HG03457 (cell line): ENCODE measurements around the gene SPINT3.
"Not testable (repeated sequence)": the region's sequence is repeated elsewhere in the genome, so short reads cannot be mapped to it uniquely, and the experiment has no call there.

ENCODE experiments used
- ATAC-seq: cut with Tn5 transposase; IDR thresholded peaks from one replicate; pipeline ENCODE4 v1.9.1; 2021; ENCODE audit warnings: moderate number of reproducible peaks; ENCODE audit not compliant: unreplicated experiment

SPINT3 gene

DNA sequence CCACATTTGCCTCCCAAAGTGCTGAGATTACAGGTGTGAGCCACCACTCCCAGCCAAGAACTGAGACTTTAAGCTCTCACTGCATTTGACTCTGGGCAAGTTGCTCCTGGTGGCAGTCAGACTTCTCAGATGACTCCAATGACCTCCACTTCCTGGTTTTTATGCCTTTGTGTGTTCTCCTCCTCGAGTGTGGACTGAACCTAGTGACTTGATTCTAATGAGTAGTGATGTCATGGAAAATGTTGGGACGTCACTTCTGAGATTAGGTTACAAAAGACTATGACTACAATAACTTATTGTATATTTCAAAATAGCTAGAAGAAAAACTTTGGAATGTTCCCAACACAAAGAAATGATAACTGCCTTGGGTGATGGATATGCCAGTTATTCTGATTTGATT lies 12.0 kb downstream of the SPINT3 start:
- no peak for ATAC-seq

DNA sequence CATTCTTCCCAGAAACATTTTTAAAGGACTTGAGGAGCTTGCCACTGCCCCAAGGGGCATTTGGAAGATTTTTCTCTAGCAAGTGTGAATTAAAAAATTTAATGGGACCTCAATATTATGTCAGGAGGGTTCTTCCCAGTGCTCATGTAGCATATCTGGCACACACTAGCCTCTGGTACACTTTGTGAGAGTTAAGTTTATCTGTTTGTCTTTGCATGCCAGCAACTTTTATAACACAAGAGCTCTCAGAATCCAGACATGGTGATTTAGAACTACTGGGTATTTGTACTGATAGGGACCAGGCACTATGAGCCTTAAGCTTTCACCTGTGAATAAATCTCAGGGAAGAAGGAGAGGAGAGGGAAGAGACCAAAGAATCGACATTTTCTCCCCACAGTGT lies 12.9 kb downstream of the SPINT3 start:
- ATAC-seq, result no peak

DNA sequence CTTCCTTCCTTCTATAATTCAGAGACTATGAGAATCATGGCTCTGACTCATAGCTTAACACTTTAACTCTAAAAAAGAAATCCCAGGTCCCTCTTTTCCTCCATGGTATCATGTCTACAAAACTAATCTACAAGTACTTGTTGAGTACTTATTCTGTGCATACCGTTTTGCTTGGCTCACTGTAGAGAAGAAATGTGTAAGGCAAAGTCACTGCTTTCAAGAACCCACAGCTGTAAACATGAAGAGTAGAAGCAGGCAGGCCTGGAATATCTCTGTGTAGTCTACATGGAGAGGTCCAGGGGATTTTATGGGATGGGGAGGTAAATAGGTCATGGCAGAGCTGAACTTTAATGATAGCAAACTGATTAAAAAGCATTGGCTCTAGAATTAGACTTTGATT lies 13.8 kb downstream of the SPINT3 start:
- no peak for ATAC-seq

DNA sequence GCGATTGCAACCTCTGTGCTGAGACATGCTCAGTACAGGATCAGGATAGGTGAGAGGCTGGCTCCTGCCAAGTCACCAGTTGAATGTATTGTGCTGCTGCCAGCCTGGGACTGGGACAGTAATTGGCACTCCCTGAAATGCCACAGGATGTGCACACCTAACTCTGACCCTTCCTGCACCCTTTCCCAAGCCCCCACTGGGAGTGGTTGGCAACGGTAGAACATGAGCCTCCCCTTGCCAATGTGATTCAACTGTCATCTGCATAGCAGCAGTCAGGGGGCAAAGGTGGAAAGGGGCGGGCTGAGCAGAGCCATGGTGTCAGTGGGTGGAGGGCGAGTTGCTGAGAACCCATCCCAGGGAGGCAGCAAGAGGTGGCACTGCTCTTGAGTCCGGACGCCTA lies 15.4 kb downstream of the SPINT3 start:
- no peak for ATAC-seq

DNA sequence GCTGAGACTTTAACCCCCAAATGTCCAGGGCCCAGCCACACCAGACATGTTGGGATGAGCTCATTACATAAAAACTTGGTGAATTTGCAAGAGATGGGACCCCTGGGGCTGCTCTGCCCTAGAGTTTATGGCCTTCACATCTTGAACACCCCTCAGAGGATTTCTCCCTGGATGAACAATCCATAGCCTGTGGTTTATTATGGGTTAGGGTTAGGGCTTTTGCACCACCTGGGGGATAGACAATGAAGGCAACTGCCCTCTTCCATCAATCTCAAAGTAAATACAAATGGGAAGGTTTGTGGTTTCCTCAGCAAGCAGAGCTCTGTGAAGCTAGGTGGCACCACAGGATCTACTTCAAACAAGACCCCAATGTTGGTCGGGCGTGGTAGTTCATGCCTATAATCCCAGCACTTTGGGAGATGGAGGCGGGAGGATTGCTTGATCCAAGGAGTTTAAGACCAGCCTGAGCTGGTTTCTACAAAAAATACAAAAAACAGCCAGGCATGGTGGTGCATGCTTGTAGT lies 17.4 kb downstream of the SPINT3 start:
- ATAC-seq, result no peak

DNA sequence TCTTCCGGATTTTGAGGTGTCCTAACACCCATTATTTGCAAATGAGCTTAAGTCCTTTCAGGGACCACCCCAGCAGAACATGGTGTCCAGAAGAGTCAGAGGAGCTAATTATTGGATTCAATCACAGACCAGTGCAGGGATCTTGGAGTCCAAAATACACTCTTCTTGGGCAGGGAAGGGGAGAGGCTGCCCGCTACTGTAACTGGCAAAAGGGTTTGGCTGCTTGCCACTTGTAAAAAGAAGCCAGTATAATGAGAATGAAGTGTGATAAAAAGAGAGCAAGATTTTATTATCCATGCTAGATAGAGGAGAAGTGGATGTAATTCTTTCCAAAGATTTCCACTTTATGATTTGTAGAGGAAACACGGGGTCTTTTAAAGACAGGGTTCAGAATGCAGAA lies 19.3 kb downstream of the SPINT3 start:
- ATAC-seq, result no peak

DNA sequence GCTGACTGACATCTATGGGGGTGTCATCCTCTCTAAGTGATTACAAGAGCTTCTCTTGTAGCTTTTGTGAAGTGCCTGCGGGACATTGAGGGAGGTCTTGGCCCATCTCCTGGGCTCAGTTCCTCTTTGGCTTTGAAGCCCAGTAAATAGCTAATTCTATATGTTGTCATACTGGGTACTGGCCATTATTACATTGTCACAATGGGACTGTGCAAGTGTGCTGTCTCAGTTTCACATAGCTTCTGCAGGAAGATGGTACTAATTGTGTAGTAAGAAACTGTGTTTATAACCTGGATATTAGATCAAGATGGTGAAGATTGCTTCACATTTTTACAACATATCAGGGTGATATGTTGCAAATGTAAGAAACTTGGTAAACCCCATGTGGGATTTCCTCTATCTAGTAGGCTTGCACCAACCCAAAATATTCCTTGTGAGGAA lies 19.9 kb downstream of the SPINT3 start:
- ATAC-seq, result no peak

DNA sequence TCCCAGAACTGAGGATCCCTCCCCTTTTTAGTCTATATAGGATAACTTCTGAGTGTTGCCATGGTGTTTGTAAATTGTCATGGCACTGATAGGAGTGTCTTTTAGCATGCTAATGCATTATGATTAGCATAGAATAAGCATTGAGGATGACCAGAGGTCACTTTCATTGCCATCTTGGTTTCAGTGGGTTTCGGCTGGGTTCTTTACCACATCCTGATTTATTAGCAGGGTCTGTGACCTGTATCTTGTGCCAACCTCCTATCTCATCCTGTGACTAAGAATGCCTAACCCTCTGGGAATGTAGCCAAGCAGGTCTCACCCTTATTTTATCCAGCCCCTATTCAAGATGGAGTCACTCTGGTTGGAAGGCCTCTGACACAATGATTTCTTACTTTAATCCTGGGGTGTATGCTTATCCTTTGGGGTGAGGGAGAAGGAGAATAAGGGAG lies 26.3 kb downstream of the SPINT3 start:
- no peak for ATAC-seq

DNA sequence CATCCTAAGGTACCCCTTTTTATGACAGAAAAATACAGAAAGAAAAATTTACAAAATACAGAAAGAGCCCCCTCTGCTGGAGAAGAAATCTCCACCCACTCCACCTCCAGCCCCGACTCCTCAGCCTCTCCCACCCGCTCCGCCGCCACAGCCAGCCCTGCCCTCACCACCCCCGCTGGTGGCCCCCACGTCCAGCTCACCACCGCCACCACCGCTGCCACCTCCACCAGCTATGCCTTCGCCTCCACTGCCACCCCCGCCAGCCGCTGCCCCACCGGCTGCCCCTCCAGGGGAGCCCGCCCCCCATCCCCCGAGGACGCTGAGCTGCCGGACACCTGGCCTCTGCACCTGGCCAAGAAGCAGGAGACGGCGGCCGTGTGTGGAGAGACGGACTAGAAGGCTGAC lies 28.2 kb downstream of the SPINT3 start:
- no peak for ATAC-seq

DNA sequence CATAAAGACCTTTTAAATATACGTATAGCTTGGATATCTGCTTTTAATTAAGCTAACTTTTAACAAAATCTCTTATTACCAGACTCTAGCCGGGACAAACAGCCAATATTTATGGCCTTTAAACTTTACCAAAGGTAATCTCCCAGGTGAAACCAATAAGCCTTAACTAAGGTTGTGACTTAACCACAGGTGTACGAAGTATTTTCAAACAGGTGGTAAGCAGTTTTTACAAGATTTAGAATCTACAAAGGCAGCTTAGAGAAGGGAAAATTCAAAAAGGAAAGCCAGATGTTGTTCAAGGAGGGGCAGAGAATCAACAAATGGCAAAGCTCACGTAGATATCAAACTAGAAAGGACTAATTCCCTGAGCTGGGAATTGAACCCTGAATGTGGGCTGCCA lies 30.0 kb downstream of the SPINT3 start:
- ATAC-seq, result no peak

DNA sequence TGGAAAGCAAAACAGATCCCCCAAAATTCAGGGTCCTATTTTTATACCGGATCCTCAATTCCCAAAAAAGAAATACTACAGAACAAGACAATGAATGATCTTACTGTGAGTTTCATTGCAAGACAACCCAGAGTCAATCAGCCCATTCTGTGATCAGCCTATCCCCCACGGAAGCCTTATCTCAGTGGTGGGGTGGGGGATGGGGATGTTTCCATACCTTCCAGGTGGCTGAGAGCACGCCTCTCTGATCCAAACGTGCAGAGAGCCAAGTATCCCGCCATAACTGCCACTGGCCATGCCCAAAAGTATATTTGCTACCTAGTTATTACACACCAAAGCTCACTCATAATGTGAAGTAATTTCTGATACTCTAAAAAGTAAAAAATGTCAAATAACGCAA lies 30.7 kb downstream of the SPINT3 start:
- no peak for ATAC-seq

DNA sequence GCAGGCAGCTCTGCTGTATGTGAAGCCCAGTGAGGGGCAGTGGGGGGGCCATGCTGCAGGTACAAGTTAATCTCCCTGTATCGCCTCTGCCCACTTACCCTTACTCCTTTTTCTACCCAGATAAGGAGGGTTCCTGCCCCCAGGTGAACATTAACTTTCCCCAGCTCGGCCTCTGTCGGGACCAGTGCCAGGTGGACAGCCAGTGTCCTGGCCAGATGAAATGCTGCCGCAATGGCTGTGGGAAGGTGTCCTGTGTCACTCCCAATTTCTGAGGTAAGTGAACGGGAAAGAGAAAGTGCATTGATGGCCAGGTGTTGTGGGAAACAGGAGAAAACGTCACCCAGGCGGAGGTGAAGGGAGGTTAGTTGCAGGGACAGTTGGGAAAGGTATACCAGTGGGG lies 35.6 kb downstream of the SPINT3 start:
- ATAC-seq, result no peak

DNA sequence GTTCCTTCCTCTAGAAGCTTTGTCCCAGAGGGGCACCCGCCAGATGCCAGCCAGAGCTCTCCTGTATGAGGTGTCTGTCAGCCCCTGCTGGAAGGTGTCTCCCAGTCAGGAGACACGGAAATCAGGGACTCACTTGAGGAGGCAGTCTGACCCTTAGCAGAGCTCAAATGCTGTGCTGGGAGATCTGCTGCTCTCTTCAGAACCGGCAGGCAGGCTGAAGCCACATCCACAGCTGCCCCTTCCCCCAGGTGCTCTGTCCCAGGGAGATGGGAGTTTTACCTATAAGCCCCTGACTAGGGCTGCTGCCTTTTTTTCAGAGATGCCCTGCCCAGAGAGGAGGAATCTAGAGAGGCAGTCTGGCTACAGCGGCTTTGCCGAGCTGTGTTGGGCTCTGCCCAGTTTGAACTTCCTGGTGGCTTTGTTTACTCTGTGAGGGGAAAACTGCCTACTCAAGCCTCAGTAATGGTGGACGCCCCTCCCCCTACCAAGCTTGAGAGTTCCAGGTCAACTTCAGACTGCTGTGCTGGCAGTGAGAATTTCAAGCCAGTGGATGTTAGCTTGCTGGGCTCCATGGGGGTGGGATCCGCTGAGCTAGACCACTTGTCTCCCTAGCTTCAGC lies 37.8 kb downstream of the SPINT3 start:
- ATAC-seq, result not testable (repeated sequence)

DNA sequence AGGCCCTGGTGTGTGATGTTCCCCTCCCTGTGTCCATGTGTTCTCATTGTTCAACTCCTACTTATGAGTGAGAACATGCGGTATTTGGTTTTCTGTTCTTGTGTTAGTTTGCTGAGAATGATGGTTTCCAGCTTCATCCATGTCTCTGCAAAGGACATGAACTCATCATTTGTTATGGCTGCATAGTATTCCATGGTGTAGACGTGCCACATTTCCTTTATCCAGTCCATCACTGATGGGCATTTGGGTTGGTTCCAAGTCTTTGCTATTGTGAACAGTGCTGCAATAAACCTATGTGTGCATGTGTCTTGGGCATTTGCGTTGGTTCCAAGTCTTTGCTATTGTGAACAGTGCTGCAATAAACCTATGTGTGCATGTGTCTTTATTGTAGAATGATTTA lies 43.1 kb downstream of the SPINT3 start:
- ATAC-seq, result not testable (repeated sequence)

DNA sequence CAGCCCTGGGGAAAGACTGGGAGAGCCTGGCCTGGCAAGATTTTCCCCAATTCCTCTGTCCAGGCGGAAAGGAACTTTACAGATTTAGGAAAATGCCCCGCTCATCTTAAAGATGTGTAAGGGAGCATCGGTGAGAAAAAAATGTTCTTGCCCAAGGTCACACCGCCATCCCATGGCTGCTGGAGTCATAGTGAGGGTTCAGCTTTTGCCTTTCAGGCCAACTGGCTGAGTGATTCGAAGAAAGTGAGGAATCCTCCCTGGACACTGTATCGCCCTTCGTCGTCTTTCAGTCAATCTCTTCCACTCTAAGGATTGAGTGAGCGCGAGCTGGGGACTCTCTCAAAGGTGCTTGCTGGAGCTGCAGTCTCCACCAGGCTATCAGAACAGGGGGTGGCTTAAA lies 44.5 kb downstream of the SPINT3 start:
- peak; percentile 26 for ATAC-seq

DNA sequence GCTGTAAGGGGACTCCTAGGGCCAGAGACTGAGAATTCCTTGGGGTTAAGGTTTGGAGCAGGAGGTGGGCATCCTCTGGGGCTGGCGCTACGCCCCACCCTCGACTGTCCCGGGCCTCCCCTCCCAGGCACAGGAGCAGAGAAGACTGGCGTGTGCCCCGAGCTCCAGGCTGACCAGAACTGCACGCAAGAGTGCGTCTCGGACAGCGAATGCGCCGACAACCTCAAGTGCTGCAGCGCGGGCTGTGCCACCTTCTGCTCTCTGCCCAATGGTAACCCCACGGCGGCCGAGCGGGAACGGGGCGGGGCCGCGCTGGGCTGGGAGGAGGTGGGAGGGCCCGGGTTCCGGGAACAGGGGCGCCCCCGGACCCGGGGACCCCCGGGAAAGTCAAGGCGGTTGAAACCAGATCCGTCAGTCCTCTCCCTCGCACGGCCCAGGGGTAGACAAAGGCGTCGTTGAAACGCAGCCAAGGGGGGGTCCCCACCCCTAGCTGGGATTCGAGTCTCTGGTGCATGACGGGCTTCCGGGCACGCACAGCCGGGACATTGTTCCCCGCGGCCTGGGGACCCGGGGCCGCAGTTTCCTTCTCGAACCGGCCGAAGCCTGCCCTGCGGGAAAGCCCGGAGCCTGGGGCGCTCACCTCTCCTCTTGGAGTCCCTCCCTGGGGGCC lies 45.0 kb downstream of the SPINT3 start:
- ATAC-seq, result peak; percentile 39

DNA sequence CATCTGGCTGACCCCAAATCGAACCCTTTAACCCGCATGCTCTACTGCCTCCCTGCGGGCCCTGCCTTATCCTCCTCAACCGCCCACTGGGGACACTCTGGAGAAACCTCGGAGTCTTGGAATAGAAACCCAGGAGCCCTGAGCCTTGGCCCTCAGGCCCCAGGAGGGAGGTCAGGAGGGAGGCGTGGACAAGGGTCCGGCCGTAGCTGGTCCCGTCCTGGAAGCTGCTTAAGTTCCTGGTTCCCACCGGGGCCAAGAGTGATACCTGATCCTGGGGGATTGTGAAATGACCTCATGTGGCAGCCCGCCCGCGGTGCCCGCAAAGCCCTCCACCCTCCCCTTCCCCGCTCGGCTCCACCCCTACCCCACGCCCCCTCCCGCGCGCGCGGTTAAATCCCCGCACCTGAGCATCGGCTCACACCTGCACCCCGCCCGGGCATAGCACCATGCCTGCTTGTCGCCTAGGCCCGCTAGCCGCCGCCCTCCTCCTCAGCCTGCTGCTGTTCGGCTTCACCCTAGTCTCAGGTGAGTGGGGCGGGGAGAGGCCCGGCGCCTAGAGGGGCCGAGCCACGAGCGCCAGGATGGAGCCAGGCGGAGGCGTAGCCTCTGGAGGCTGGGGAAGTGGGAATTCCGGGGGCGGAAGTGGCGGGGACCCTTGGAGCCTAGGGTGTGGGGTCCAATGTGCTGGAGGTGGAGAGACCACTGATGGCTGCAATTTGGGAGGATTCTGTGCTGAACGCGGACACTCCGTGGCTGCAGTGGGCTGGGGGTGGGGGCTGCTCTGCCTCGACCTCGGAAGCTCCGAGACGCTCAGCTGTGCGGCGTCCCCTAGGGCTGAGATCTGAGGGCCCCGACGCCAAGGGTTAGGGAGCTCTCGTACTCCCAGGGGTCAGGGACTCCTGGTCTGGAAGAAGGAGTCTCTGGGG lies 45.8 kb downstream of the SPINT3 start, which contains the start of gene WFDC2:
TSS of gene WFDC2 (plus strand) at position 418 of the 926 bp plus-strand sequence. CDS start at position 447, 29 bp downstream.
- ATAC-seq, result no peak

DNA sequence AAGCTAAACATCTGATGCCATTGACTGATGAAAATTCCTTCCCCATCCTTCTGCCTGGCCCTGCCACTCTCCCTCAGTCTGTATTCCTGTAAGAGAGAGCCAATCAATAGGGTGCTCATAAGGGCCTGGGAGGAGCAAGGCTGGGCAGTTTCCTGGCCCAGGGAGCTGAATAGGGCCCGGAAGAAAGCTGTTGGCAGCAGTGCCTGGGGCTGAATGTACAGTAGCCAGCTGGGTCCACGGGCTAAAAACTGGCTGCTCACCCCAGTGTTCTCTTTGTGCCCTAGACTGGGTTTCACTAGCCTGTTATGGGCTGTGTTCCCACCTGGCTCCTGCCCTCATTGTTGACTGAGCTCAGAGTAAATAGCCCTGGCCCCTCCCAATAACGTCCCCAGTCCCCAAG lies 47.6 kb downstream of the SPINT3 start:
- ATAC-seq, result no peak

DNA sequence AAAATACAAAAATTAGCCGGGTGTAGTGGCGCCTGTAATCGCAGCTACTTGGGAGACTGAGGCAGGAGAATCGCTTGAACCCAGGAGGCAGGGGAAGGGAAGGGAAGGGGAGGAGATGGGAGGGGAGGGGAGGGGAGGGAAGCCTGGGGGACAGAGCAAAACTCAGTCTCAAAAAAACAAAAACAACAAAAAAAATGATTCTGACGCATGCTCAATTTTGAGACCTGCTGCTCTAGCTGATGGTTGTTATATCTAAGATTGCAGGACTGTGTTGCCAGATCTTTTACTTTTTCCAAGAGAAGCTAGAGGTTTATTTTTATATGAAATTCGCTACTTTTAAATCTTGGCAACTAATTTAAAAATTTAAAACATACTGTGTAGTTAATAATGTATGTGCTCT lies 48.2 kb downstream of the SPINT3 start:
- ATAC-seq, result no peak

DNA sequence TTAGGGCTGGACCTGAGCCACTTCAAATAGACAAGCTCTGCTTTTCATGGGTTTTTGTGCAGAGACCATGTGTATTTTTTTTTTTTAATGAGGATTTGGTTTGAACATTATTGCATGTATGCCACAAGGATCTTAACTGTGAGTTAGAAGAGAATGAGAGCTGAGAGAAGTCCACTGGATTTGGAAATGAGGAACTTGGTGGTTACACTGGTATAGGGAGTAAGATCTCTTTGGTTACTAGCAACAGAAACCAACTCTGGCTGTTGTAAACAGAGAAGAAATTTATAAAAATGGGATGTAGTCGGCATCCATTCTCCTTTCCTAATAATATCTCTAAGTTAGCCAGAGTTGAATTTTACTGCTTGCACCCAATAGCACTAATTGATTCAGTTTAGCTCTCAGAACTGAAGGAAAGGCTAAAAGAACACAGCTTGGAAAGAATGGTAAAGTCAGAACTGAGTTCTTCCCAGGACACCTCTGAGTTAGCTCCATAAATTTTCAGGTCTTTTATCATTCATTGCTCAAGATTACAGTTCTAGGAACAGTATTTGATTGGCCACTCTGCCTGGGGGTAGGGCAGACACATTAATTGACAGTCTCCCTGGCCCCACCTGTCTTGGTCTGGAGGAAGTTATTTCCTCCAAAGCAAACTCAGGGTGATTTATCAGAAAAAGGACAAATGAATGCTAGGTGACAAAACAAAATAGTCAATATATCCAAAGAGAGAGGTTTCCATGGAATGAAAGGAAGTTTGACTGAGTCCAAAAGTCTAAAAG lies 49.7 kb downstream of the SPINT3 start:
- ATAC-seq, result no peak

DNA sequence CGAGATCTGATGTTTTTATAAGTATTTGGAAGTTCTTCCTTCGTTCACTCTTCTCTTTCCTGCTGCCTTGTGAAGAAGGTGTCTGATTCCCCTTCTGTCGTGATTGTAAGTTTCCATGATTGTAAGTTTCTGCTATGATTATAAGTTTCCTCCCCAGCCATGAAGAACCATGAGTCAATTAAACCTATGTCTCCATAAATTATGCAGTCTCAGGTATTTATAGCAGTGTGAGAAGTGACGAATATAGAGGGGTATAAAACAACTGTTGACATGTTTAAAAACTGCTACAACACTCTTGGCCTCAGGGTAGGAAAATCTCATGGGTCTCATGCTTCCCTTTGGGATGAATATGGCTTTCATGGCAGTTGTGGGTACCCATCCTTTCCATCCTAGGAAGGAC lies 51.7 kb downstream of the SPINT3 start:
- no peak for ATAC-seq
